PC-3 (cell line): Measurements from ENCODE around the gene HOGA1. TPM values are rescaled to one million over a fixed set of nuclear protein-coding genes. Genes with fewer than 3 reads are reported as not detected.
A peak's percentile ranks its signal among the peaks of the same experiment; 100 is the strongest.

Source experiments
- ATAC-seq: fragments of 200-7000 bp; cut with Tn5 transposase; 2 replicates; pipeline ENCODE4 v1.9.1; 2020; ENCODE audit warnings: mild to moderate bottlenecking, moderate library complexity
- BruUV-seq: library from RNA; stranded (reverse); fragments of 400-500 nt; replicated peaks from 2 replicates; lab custom pipeline; 2021; lab: Mats Ljungman, UMichigan
- CTCF ChIA-PET: fragments of 300-600 bp; sonication (Branson Sonifier 250); formaldehyde crosslinking; loops from one replicate; lab custom pipeline; 2022; ENCODE audit warnings: antibody characterized with exemption; lab: Charles Lee
- POLR2A ChIA-PET: fragments of 300-600 bp; sonication (Branson Sonifier 250); formaldehyde crosslinking; loops from one replicate; lab custom pipeline; 2022; ENCODE audit warnings: antibody characterized with exemption; ENCODE audit not compliant: unreplicated experiment; lab: Charles Lee
- DNase-seq: peaks from one replicate; pipeline ENCODE4 v3.0.0-alpha.2; 2015
- H2AFZ ChIP-seq: fragments of 300-600 bp; sonication (generic); 2 replicates; pipeline ENCODE4 v1.6.0; 2016; ENCODE audit warnings: antibody characterized with exemption, low read length
- H3F3A ChIP-seq: fragments of 300-600 bp; sonication (generic); one replicate; pipeline ENCODE4 v1.6.0; 2017; ENCODE audit warnings: antibody characterized with exemption, low read length, control low read depth, mild to moderate bottlenecking; ENCODE audit not compliant: unreplicated experiment
- H3K27ac ChIP-seq: fragments of 300-600 bp; sonication (generic); 2 replicates; pipeline ENCODE4 v1.5.1; 2016; ENCODE audit warnings: mild to moderate bottlenecking, low read length
- H3K27me3 ChIP-seq: fragments of 300-600 bp; sonication (generic); 2 replicates; pipeline ENCODE4 v1.6.1; 2016; ENCODE audit warnings: low read length, mixed read lengths
- H3K36me3 ChIP-seq: fragments of 300-600 bp; sonication (generic); 2 replicates; pipeline ENCODE4 v1.6.1; 2016; ENCODE audit warnings: low read depth, mixed run types, low read length, mixed read lengths
- H3K4me1 ChIP-seq: fragments of 300-600 bp; sonication (generic); 2 replicates; pipeline ENCODE4 v1.5.1; 2016; ENCODE audit warnings: low read length; ENCODE audit not compliant: insufficient read depth
- H3K4me2 ChIP-seq: fragments of 300-600 bp; sonication (generic); 2 replicates; pipeline ENCODE4 v1.6.0; 2016; ENCODE audit warnings: low read length
- H3K4me3 ChIP-seq: fragments of 300-600 bp; sonication (generic); 2 replicates; pipeline ENCODE4 v1.5.1; 2016; ENCODE audit warnings: mild to moderate bottlenecking, low read length, mixed read lengths
- H3K79me2 ChIP-seq: fragments of 300-600 bp; sonication (generic); 2 replicates; pipeline ENCODE4 v1.6.1; 2017; ENCODE audit warnings: low read length, mixed read lengths
- H3K9ac ChIP-seq: fragments of 300-600 bp; sonication (generic); 2 replicates; pipeline ENCODE4 v1.6.0; 2016; ENCODE audit warnings: mild to moderate bottlenecking, low read length
- H3K9me2 ChIP-seq: fragments of 300-600 bp; sonication (generic); replicated peaks from 2 replicates; pipeline ENCODE4 v1.6.1; 2016; ENCODE audit warnings: mixed run types, low read length, mixed read lengths
- H3K9me3 ChIP-seq: fragments of 300-600 bp; sonication (generic); 2 replicates; pipeline ENCODE4 v1.6.1; 2016; ENCODE audit warnings: low read length, mixed read lengths
- H4K20me1 ChIP-seq: fragments of 300-600 bp; sonication (generic); 2 replicates; pipeline ENCODE4 v1.6.1; 2016; ENCODE audit warnings: low read length, mixed read lengths
- CTCF ChIP-seq: fragments of 300-600 bp; sonication (generic); conservative IDR thresholded peaks from 2 replicates; pipeline ENCODE4 v1.5.1; 2017; ENCODE audit warnings: antibody characterized with exemption, low read depth, mild to moderate bottlenecking, low read length
- EZH2 ChIP-seq: fragments of 300-600 bp; sonication (generic); IDR thresholded peaks from one replicate; pipeline ENCODE4 v1.6.1; 2017; ENCODE audit warnings: antibody characterized with exemption, mild to moderate bottlenecking, low read length; ENCODE audit not compliant: unreplicated experiment
- EZH2phosphoT487 ChIP-seq: fragments of 300-600 bp; sonication (generic); IDR thresholded peaks from 2 replicates; pipeline ENCODE4 v1.6.1; 2018; ENCODE audit warnings: mild to moderate bottlenecking, antibody characterized with exemption, low read length, borderline replicate concordance
- intact Hi-C: fragments of 100-400 bp; cut with micrococcal nuclease; formaldehyde crosslinking; loops from 2 replicates; pipeline ENCODE4 v1.9.0; 2023
- total RNA-seq: library from RNA; depleted of rRNA; stranded (reverse); fragments of >200 nt; gene quantifications from 2 replicates; pipeline ENCODE4 v1.2.3, GENCODE V29; 2014

The HOGA1 gene
- total RNA-seq, 1 experiment from 2014 or later, result 0.15 TPM

GRCh38 chr10:97643441-97643985 is 59.3 kb downstream of the HOGA1 start:
- H3K9me2 ChIP-seq, result no peaks in the 10 kb centered on the region
- DNase-seq (peak; percentile 53), ATAC-seq (peak; percentile 1; the same call in 1 of the 2 replicates)
- CTCF ChIA-PET, result no interaction called here
- H3K4me3 ChIP-seq, result peak overlapping the region; percentile 28; the same call in 1 of the 2 replicates
- peaks cover 12% of the 10 kb centered on the region for H3K36me3 ChIP-seq
- POLR2A ChIA-PET, result no interaction called here
- BruUV-seq, result TSS peak; percentile 7
- intact Hi-C loops, result no loop called here
- no peaks in the 10 kb centered on the region for H3K9me3 ChIP-seq
- H3K4me1 ChIP-seq, result peaks cover 29% of the 10 kb centered on the region
- peak overlapping the region; percentile 88 for H3K4me2 ChIP-seq
- no peak overlapping the region for H3K9ac ChIP-seq
- 0 out of 2 replicates have a peak, but pooled peaks cover 5% of the 10 kb centered on the region for H4K20me1 ChIP-seq
- TF ChIP-seq EZH2phosphoT487 (no peak), CTCF (no peak), EZH2 (no peak)
- H3K79me2 ChIP-seq, result peaks cover 61% of the 10 kb centered on the region
- H3K27me3 ChIP-seq, result no peaks in the 10 kb centered on the region
- H2AFZ ChIP-seq, result no peak overlapping the region
- H3F3A ChIP-seq, result no peaks in the 10 kb centered on the region
- H3K27ac ChIP-seq, result peak overlapping the region; percentile 38

- Histone ChIP-seq H3K79me2 (peaks cover 66% of the 10 kb centered on the region), H3F3A (no peaks in the 10 kb centered on the region), H2AFZ (no peak overlapping the region), H3K4me3 (no peak overlapping the region), H3K4me2 (no peak overlapping the region), H3K36me3 (peaks cover 12% of the 10 kb centered on the region), H3K4me1 (peaks cover 41% of the 10 kb centered on the region), H3K9me3 (no peaks in the 10 kb centered on the region), H4K20me1 (0 out of 2 replicates have a peak, but pooled peaks cover 5% of the 10 kb centered on the region), H3K9ac (no peak overlapping the region), H3K27ac (no peak overlapping the region), H3K9me2 (no peaks in the 10 kb centered on the region), H3K27me3 (no peaks in the 10 kb centered on the region)
- ChIA-PET CTCF (no interaction called here), POLR2A (no interaction called here)
- ATAC-seq (no peak), DNase-seq (no peak)
- TF ChIP-seq EZH2phosphoT487 (no peak), CTCF (no peak), EZH2 (no peak)
- intact Hi-C loops, result loop anchor here (5.0 kb wide), 1 partner anchor 42 kb away; the partner anchor contains the start of gene AVPI1
- BruUV-seq, result no TSS peak
Measured at GRCh38 chr10:97644936-97645335, 60.7 kb downstream of the HOGA1 start.

GRCh38 chr10:97647556-97647955 is 63.4 kb downstream of the HOGA1 start:
- H4K20me1 ChIP-seq, result no peaks in the 10 kb centered on the region
- BruUV-seq, result no TSS peak
- no peak overlapping the region for H2AFZ ChIP-seq
- TF ChIP-seq CTCF (no peak), EZH2 (no peak), EZH2phosphoT487 (no peak)
- H3K27me3 ChIP-seq, result no peaks in the 10 kb centered on the region
- no peaks in the 10 kb centered on the region for H3K9me2 ChIP-seq
- H3K79me2 ChIP-seq, result peaks cover 66% of the 10 kb centered on the region
- no peaks in the 10 kb centered on the region for H3K9me3 ChIP-seq
- peak overlapping the region; percentile 25; the same call in 1 of the 2 replicates for H3K27ac ChIP-seq
- DNase-seq (peak; percentile 62), ATAC-seq (no peak)
- intact Hi-C loops, result loop anchor here (5.0 kb wide), 1 partner anchor 40 kb away; the partner anchor contains the start of gene AVPI1
- peaks cover 66% of the 10 kb centered on the region for H3K4me1 ChIP-seq
- POLR2A ChIA-PET, result no interaction called here
- H3F3A ChIP-seq, result peaks cover 5% of the 10 kb centered on the region
- H3K36me3 ChIP-seq, result peaks cover 27% of the 10 kb centered on the region
- H3K4me3 ChIP-seq, result no peak overlapping the region
- no peak overlapping the region for H3K9ac ChIP-seq
- peak overlapping the region; percentile 30; the same call in 1 of the 2 replicates for H3K4me2 ChIP-seq
- CTCF ChIA-PET, result no interaction called here
